Astrocyte of the hippocampus (primary cell): ENCODE data around the gene ERCC4.

Source experiments
- DNase-seq: peaks from one replicate; pipeline ENCODE4 v3.0.0; 2011; ENCODE audit warnings: low read depth, low spot score

Gene ERCC4

GRCh38 chr16:13948086-13948485 lies 28.1 kb downstream of the ERCC4 start:
- DNase-seq: no peak

DNA sequence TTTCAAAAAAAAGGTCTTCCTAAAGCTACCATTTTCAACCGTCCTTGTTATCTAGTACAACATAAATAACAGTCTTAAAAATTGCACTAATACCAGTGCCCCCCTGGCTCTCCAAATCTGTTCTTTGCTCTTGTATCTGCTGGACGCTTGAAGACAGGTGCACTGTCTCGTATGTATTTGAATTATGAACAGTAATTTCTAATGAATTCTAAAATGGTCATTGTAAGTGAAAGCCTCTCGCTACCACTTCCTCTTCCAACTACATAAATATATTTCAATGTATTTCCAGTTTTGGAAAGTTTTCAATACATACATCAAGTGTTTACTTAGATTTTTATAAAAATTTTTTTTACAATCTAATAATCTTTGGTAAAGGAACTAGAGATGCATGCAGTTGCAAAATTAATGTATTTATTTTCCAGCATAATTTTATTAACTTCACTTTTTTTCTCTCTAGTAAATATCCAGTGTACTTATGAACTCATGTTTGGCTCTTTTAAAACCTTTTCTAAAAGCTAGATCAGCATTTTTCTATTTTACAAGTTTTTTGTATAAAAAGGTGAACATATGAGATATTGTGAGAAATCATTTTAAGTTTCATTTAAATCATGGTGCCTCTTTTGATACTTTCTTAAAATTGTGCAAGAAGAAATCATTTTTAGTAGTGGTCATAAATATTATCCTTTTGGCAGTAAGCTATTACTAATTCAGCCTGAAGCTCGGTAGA lies 31.0 kb downstream of the ERCC4 start:
- DNase-seq: no peak

- DNase-seq: no peak
These were observed 31.7 kb downstream of the ERCC4 start for GRCh38 chr16:13951611-13952010.

DNA sequence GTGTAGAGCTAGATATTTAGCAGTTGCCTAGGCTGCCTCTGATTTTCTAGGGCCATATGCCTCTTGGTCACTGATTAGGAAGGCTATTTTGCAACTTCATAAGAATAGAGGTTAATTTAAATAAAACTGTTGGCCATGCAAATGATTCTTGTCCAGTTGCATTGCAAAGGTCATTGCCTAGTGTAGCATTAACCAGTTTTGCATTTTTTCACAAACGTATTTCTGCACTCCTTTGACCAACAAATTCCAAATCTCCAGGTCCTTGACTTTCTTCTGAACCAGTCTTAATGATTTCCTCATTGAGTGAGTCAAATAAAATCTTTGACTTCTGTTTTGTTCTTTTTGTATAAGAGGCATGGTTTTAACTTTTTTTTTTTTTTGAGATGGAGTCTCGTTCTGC lies 33.5 kb downstream of the ERCC4 start:
- DNase-seq: no peak

- DNase-seq: no peak
These were observed 36.8 kb downstream of the ERCC4 start for GRCh38 chr16:13956635-13957196.

DNA sequence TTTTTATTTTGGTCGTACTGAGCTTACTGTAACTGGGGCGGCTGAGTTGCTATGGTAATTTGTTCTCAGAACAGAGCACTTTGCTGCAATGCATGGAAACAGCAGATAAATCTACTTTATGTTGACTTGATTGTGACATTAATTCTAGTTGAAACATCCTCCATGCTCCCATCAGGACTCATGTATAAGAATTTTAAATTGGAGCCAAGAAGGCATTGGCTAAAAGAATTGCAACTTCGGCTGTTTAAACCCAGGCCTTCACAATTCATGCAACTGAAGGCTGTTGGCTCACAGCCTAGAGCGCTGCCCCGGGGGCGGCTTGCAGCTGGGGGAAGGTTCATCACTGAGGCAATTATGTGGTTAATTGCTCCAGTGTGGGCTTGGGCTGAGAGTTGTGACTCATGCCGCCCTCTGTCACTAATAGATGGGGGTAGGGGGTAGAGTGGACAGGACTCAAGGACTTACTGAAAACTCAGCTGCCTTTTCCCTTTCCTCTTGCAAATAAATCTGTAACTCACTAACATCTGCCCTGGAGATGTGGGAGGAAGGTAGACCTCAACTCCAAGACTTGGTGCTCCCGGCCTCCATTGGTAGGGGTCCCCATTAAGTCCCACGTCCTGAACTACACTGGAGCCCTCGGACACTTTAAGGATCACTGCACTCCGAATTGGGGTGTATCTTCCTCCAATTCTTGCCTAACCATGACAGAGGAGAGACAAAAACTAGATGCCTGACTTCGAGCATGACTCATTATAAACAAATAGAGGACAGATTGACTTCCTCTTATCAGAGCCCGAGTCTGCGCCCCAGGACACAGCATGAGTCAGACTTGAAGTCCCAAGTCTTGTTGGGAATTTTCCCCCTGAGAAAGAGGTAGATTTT lies 37.5 kb downstream of the ERCC4 start:
- peak; percentile 95 for DNase-seq

- no peak for DNase-seq
These were observed 38.5 kb downstream of the ERCC4 start for GRCh38 chr16:13958474-13958873.

GRCh38 chr16:13959626-13960025 lies 39.7 kb downstream of the ERCC4 start:
- DNase-seq: no peak

DNA sequence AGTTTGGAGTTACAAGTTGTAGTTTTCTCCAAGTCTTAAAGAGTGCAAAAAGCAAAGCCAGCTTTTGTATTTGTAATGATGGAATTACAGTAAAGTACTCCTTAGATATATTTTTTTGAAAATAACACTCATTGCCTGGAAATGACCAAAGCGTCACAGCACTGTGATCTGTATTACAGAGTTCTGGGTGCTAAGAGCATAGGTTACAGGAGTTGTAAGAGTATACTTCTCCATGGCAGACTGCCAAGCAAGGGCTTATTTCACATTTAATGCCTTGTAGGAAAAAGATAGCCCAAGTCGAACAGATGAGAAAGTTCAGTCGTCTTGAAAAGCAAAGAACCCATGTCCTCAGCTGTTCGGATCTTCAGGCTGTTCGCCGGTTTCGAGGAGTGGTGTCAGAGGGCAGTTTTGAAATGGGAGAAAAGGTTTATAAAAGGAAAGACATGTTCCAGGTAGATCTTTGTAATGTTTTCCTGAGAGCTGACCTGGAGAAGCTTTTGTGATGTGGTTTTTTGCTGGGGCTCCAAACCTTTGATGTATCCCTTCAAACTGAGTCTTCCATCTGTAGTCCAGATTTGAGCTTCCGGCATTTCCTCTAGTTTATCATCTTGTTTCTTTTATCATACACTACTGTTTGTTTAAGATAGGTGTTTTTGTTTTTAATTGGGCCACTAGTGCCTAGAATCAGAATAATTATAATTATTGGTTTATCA lies 41.3 kb downstream of the ERCC4 start:
- no peak for DNase-seq

DNA sequence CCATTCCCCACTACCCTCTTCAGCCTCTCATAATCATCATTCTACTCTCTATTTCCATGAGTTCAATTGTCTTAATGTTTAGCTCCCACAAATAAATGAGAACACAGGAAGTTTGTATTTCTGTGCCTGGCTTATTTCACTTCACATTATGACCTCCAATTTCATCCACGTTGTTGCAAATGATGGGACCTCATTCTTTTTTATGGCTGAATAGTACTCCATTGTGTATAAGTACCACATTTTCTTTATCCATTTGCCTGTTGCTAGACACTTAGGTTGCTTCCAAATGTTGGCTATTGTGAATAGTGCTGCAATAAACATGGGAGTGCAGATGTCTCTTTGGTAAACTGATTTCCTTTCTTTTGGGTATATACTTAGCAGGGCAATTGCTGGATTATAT lies 42.3 kb downstream of the ERCC4 start:
- no peak for DNase-seq

DNA sequence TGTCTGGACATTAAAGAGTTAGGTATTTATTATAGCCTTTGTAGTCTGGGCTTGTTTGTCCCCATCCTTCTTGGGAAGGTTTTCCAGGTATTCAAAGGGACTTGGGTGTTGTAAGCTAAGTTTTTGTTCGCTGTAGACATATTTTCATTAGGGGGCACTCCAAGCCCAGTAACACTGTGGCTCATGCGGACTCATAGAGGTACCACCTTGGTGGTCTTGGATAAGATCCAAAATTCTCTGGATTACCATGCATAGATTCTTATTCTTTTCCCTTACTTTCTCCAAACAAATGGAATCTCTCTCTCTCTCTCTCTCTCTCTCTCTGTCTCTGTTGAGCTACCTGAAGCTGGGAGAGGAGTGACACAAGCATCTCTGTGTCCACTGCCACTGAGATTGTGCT lies 48.9 kb downstream of the ERCC4 start:
- no peak for DNase-seq

DNA sequence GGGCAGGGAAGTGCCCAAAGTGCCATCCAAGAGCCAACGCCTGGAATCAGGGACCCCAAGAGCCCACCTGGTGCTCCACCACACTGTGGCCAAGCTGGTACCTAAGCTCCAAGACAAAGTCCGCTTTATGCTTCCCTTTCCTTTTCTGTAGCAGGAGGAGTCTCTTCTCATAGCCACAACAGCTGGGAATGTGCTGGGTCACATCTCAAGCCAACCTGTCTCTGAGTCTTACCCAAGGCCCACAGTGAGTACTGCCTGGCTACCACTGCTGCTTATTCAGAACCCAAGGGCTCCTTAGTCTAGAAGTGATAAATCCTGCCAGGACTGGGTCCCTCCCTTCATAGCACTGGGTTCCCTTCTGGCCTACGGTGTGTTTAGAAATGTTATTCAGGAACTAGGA lies 49.8 kb downstream of the ERCC4 start:
- DNase-seq: no peak

DNA sequence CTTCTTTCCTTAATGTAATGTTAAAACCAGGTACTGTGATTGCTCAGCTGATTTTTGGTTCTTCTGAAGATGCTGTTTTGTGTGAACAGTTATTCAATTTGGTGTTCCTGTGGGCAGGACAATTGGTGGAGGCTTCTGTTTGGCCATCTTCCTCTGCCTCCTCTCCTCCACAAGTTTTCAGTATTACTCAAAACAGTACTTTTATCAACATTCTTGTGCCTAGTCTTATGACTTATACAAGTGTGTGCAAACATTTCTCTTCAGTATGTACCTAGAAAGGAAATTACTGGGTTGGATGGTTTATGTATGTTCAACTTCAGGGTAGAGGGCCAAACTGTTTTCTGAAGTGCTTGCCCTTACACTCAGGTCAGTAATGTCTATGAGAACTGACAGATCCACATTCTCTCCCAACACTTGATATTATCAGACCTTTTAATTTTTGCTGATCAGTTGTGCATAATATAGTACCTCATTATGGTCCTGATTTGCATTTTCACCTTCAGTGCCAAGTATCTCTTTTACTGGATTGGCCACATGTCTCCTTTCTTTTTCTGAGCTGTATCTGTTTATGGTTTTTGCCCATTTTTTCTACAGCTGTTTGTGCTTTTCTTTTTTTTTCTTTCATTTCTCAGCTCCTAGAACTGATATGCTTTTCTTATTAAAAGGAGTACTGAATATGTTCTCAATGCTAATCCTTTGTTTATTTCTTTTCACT lies 50.9 kb downstream of the ERCC4 start:
- DNase-seq: no peak

GRCh38 chr16:13973321-13974023 lies 53.5 kb downstream of the ERCC4 start:
- DNase-seq: no peak

DNA sequence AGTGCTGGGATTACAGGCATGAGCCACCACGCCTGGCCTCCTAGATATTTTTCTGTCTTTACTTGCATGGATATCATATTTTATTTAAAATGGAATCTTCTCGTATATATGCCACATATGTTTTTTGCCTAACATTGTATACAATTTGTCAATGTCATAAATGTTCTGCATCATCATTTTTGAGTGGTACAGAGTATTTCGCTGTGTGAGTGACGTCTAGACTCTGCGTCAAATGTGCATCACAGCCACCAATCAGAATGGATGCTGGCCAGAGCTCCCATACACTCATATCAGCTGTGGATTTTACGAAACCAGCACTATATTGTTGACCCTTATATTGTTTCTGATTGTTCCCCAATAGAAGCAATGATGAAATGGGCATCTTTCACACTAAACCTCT lies 57.2 kb downstream of the ERCC4 start:
- no peak for DNase-seq

DNA sequence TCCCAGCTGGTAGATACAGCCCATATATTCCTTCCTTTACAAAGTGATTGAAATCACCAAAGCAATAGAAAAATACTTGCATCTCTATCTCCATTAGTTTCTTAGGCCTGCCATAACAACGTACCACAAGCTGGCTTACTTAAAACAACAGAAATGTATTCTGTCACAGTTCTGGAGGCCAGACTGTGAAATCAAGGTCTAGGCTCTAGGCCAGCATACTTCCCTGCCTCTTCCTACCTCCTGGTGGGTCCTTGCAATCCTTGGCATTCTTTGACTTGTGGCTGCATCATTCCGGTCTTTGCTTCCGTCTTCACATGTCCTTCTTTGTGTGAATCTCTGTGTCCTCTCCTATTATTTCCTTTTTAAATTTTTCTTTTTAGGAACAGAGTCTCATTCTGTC lies 62.5 kb downstream of the ERCC4 start:
- DNase-seq: peak; percentile 77

DNA sequence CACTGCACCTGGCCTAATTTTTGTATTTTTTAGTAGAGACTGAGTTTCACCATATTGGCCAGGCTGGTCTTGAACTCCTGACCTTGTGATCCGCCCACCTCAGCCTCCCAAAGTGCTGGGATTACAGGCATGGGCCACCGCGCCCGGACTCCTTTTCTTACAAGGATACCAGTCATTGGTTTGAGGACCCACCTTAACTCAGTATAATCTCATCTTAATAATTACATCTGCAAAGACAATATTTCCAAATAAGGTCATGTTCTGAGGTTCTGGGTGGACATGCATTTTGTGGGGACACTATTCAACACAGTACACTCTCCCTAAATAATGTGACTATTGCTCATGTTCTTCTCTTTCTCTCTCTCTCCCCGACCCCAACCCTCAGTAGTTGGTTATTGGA lies 63.7 kb downstream of the ERCC4 start:
- DNase-seq: no peak

- DNase-seq: no peak
These were observed 64.8 kb downstream of the ERCC4 start for GRCh38 chr16:13984794-13985193.

DNA sequence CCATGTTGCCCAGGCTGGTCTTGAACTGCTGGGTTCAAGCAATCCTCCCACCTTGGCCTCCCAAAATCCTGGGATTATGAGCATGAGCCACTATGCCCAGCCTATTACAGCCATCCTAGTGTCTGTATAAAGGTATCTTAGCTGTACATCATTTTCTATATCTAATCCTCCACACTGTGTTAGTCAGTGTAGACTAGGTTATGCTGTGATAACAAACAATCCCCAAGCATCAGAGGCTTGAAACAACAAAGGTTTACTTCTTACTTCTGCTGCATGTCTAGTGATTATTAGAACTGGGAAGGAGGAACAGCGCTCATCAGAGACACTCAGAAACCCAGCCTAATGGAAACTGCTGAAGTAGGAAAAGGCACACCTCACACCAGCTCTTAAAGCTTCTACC lies 68.1 kb downstream of the ERCC4 start:
- no peak for DNase-seq

DNA sequence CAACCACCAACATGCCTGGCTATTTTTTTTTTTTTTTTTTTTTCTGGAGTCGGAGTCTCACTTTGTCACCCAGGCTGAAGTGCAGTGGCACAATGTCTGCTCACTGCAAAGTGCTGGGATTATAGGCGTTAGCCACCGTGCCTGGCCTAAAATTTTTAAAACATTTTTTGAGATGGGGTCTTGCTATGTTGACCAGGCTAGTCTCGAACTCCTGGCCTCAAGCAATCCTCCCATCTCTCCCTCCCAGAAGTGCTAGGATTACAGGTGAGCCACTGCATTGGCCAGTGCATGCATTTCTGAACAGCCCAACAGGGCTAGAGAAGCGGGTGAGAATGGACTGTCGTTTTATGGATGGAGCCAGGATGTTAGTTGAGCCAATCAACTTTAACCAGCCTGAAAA lies 72.4 kb downstream of the ERCC4 start:
- DNase-seq: no peak

DNA sequence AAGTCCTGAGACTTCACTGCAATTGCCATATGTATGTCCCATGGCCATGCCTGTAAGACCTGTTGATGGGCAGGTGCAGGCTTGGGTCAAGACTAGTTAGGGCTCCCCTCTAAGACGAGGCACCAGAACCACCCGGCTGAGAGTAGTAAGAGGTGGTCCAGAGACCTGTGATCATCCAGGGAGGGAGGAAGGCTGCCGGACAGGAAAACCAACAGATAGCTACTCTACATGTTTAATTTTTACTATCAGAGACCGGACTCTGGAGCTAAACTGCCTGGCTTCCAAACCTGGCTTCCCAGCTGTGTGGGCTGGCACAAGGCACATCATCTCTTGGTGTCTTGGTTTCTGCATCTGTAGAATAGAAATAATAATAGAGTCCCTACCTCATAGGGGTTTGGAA lies 73.0 kb downstream of the ERCC4 start:
- no peak for DNase-seq
